CD14-positive monocyte (primary cell): Measurements from ENCODE around the gene IL16. TPM values are rescaled to one million over a fixed set of nuclear protein-coding genes. Genes with fewer than 3 reads are reported as not detected.

Experiments
- DNase-seq, 3 donors: peaks; one replicate each; pipeline ENCODE4 v3.0.0-alpha.2; 2011 to 2022
- H2AFZ ChIP-seq: 2 replicates; pipeline ENCODE4 v1.6.0; 2012; ENCODE audit warnings: mild to moderate bottlenecking, low read depth, low read length, inconsistent platforms; ENCODE audit not compliant: insufficient read depth, poor library complexity, severe bottlenecking
- H3K27ac ChIP-seq, 2 donors: 1 replicate in 1 of 2; 2 replicates in 1 of 2; pipeline ENCODE4 v1.5.1; 2012 to 2013; ENCODE audit warnings: low read length in 2 of 2, control low read depth in 1 of 2, inconsistent platforms in 1 of 2, low read depth in 1 of 2, mild to moderate bottlenecking in 1 of 2
- H3K27me3 ChIP-seq, 2 donors: one replicate each; pipeline versions ENCODE4 v1.6.0 to v1.6.1; 2011 to 2013; ENCODE audit warnings: low read length in 2 of 2; ENCODE audit not compliant: control insufficient read depth in 2 of 2, insufficient read depth in 2 of 2
- H3K36me3 ChIP-seq, 2 donors: replicated peaks in 1 of 2; 1 replicate in 1 of 2; 2 replicates in 1 of 2; pipeline versions ENCODE4 v1.5.1 to v1.6.1; 2012 to 2013; ENCODE audit warnings: low read length in 2 of 2, control low read depth in 1 of 2, inconsistent platforms in 1 of 2, mild to moderate bottlenecking in 1 of 2; ENCODE audit not compliant: insufficient read depth in 2 of 2, control insufficient read depth in 1 of 2
- H3K4me1 ChIP-seq, 2 donors: 1 replicate in 1 of 2; 2 replicates in 1 of 2; pipeline versions ENCODE4 v1.5.1 to v1.6.1; 2012 to 2013; ENCODE audit warnings: low read length in 2 of 2, control low read depth in 1 of 2, inconsistent platforms in 1 of 2, mild to moderate bottlenecking in 1 of 2, moderate library complexity in 1 of 2; ENCODE audit not compliant: insufficient read depth in 2 of 2, control insufficient read depth in 1 of 2
- H3K4me2 ChIP-seq: replicated peaks from 2 replicates; pipeline ENCODE3; 2012; ENCODE audit warnings: low read length, moderate library complexity, mild to moderate bottlenecking; ENCODE audit not compliant: poor library complexity, severe bottlenecking; ENCODE audit errors: extremely low read depth
- H3K4me3 ChIP-seq, 3 experiments: fragments of 200-600 bp in 1 of 3; sonication (generic) in 1 of 3; replicated peaks in 1 of 3; 1 replicate in 2 of 3; 2 replicates in 1 of 3; pipeline ENCODE4 v1.5.1; 2011 to 2013; ENCODE audit warnings: low read length in 3 of 3, mild to moderate bottlenecking in 3 of 3, control low read depth in 2 of 3, low read depth in 2 of 3, inconsistent platforms in 1 of 3, moderate library complexity in 1 of 3
- H3K79me2 ChIP-seq: 2 replicates; pipeline ENCODE4 v1.6.0; 2012; ENCODE audit warnings: mild to moderate bottlenecking, control low read depth, inconsistent platforms, low read length, moderate library complexity; ENCODE audit not compliant: insufficient read depth
- H3K9ac ChIP-seq: 2 replicates; pipeline ENCODE4 v1.6.0; 2017; ENCODE audit warnings: low read length, mild to moderate bottlenecking; ENCODE audit not compliant: insufficient read depth, poor library complexity, severe bottlenecking
- H3K9me3 ChIP-seq, 2 donors: replicated peaks in 1 of 2; 1 replicate in 1 of 2; 2 replicates in 1 of 2; pipeline versions ENCODE4 v1.5.1 to v1.6.1; 2012 to 2013; ENCODE audit warnings: low read length in 2 of 2, control low read depth in 1 of 2; ENCODE audit not compliant: control insufficient read depth in 1 of 2, insufficient read depth in 1 of 2
- H4K20me1 ChIP-seq: 2 replicates; pipeline ENCODE4 v1.6.0; 2012; ENCODE audit warnings: mild to moderate bottlenecking, low read length, control low read depth, moderate library complexity; ENCODE audit not compliant: insufficient read depth
- H3K27ac Mint-ChIP-seq, 7 donors: one replicate each; pipeline ENCODE4 v1.8.0; 2020; ENCODE audit warnings: mild to moderate bottlenecking in 7 of 7, mixed read lengths in 7 of 7, moderate library complexity in 6 of 7, inconsistent platforms in 2 of 7
- H3K27me3 Mint-ChIP-seq, 3 donors: one replicate each; pipeline ENCODE4 v1.8.0; 2021 to 2022; ENCODE audit warnings: low read depth in 3 of 3, mild to moderate bottlenecking in 3 of 3, mixed read lengths in 3 of 3, moderate library complexity in 3 of 3, inconsistent platforms in 1 of 3
- H3K36me3 Mint-ChIP-seq, 2 donors: one replicate each; pipeline ENCODE4 v1.8.0; 2020; ENCODE audit warnings: mixed read lengths in 2 of 2, inconsistent platforms in 1 of 2, mild to moderate bottlenecking in 1 of 2
- H3K4me1 Mint-ChIP-seq: one replicate; pipeline ENCODE4 v1.8.0; 2020; ENCODE audit warnings: mild to moderate bottlenecking, mixed read lengths
- H3K4me3 Mint-ChIP-seq, 2 donors: one replicate each; pipeline ENCODE4 v1.8.0; 2020; ENCODE audit warnings: mild to moderate bottlenecking in 2 of 2, mixed read lengths in 2 of 2, moderate library complexity in 1 of 2
- H3K9me3 Mint-ChIP-seq, 7 donors: one replicate each; pipeline ENCODE4 v1.8.0; 2020 to 2022; ENCODE audit warnings: mixed read lengths in 7 of 7, mild to moderate bottlenecking in 6 of 7, moderate library complexity in 6 of 7, inconsistent platforms in 2 of 7
- WGBS: methylation state at CpG from one replicate; pipeline ENCODE4 v1.1.5; 2013; ENCODE audit warnings: missing lambda C conversion rate; ENCODE audit not compliant: insufficient coverage; 5-methylcytosine and 5-hydroxymethylcytosine counted together
- intact Hi-C, 2 donors: fragments of 100-400 bp; cut with micrococcal nuclease; formaldehyde crosslinking; loops; one replicate each; pipeline versions ENCODE4 v1.15.0 to v1.15.1; 2023
- polyA plus RNA-seq, 3 donors: library from polyadenylated mRNA; depleted of rRNA in 1 of 3; unstranded in 2 of 3; stranded (reverse) in 1 of 3; fragments of 300-500 nt in 2 of 3; fragments of >200 nt in 1 of 3; fragmentation: Illumina TruSeq in 2 of 3; gene quantifications; 1 replicate in 2 of 3; 2 replicates in 1 of 3; pipeline ENCODE4 v1.2.3, GENCODE V29; 2012 to 2021
- TF ChIP-seq, protein P1 (sequence below): fragments of 200-600 bp; IDR thresholded peaks from one replicate; pipeline ENCODE4 v1.8.0; 2022; ENCODE audit warnings: antibody characterized with exemption, mild to moderate bottlenecking

Gene IL16
- polyA plus RNA-seq, 3 donors = 64.8 to 95.1 (median 71.5) TPM

DNA sequence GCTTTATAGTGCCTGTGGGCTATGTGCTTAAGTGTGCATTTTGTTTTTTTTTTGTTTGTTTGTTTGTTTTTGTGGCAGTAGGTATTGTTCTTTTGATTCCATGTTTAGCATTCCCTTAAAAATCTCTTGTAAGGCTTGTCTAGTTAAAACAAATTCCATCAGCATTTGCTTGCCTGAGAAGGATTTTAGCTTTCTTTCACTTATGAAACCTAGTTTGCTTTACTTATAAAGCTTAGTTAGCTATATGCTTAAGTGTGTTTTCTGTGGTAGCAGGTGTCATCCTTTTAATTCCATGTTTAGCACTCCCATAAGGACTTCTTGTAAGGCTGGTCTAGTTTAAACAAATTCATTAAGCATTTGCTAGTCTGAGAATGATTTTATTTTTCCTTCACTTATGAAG is 17.3 kb downstream of the IL16 start:
- Mint-ChIP-seq H3K4me3 (no peak overlapping the region), H3K9me3 (peaks cover 3 to 18% (median 14%) of the 10 kb centered on the region in 7 donors), H3K27ac (no peak overlapping the region), H3K27me3 (peaks cover 0 to 1% (median 0%) of the 10 kb centered on the region in 3 donors), H3K4me1 (no peaks in the 10 kb centered on the region), H3K36me3 (no peaks in the 10 kb centered on the region)
- no peak overlapping the region for H2AFZ ChIP-seq
- H3K27me3 ChIP-seq = no peaks in the 10 kb centered on the region
- no peaks in the 10 kb centered on the region for H3K36me3 ChIP-seq
- no peak overlapping the region for H3K4me3 ChIP-seq
- DNase-seq = no peak
- H3K4me2 ChIP-seq = no peak overlapping the region
- H3K4me1 ChIP-seq = no peaks in the 10 kb centered on the region
- no peak overlapping the region for H3K9ac ChIP-seq
- intact Hi-C loops = no loop called here
- no peaks in the 10 kb centered on the region for H4K20me1 ChIP-seq
- TF ChIP-seq, protein P1, sequence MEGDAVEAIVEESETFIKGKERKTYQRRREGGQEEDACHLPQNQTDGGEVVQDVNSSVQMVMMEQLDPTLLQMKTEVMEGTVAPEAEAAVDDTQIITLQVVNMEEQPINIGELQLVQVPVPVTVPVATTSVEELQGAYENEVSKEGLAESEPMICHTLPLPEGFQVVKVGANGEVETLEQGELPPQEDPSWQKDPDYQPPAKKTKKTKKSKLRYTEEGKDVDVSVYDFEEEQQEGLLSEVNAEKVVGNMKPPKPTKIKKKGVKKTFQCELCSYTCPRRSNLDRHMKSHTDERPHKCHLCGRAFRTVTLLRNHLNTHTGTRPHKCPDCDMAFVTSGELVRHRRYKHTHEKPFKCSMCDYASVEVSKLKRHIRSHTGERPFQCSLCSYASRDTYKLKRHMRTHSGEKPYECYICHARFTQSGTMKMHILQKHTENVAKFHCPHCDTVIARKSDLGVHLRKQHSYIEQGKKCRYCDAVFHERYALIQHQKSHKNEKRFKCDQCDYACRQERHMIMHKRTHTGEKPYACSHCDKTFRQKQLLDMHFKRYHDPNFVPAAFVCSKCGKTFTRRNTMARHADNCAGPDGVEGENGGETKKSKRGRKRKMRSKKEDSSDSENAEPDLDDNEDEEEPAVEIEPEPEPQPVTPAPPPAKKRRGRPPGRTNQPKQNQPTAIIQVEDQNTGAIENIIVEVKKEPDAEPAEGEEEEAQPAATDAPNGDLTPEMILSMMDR = no peak
- H3K27ac ChIP-seq = no peak overlapping the region
- H3K9me3 ChIP-seq = peaks cover 7 to 8% of the 10 kb centered on the region in 2 donors
- H3K79me2 ChIP-seq = no peaks in the 10 kb centered on the region

DNA sequence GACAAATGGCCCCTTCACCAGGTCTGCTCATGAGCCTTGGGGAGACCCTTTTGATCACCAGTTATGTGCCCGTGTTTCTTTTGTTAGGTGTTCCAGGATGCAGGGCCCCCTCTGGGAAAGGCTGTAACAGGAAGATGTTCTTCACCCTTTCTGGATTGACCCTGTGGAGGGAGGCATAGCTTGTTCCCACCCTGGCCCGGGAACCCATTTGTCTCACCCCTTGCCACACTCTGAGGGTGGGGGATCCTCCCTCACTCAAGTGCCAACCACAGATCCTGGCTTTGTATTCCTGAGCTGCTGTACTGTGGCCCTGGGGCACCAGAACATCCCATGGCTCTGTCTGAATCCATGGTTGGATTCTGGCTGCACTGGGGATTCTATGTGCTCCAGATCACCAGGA is 18.9 kb downstream of the IL16 start:
- H3K36me3 Mint-ChIP-seq = no peaks in the 10 kb centered on the region
- Histone ChIP-seq H3K79me2 (no peaks in the 10 kb centered on the region), H4K20me1 (no peaks in the 10 kb centered on the region), H3K4me2 (no peak overlapping the region), H3K4me1 (no peaks in the 10 kb centered on the region), H3K27ac (no peak overlapping the region), H2AFZ (no peak overlapping the region), H3K9me3 (peaks cover 7 to 8% of the 10 kb centered on the region in 2 donors), H3K4me3 (no peak overlapping the region), H3K36me3 (no peaks in the 10 kb centered on the region), H3K27me3 (no peaks in the 10 kb centered on the region), H3K9ac (no peak overlapping the region)
- no peak overlapping the region for H3K4me3 Mint-ChIP-seq
- H3K4me1 Mint-ChIP-seq = no peaks in the 10 kb centered on the region
- no peak overlapping the region for H3K27ac Mint-ChIP-seq
- DNase-seq = no peak
- intact Hi-C loops = no loop called here
- peaks cover 3 to 16% (median 14%) of the 10 kb centered on the region in 7 donors for H3K9me3 Mint-ChIP-seq
- no CpG with 5 or more reads among the region's 2 CpGs for WGBS
- TF ChIP-seq, protein P1 = no peak
- H3K27me3 Mint-ChIP-seq = peaks cover 0 to 1% (median 0%) of the 10 kb centered on the region in 3 donors
